Fibroblast of lung (primary cell): ENCODE measurements around the gene CYP2A7. TPM values are rescaled to one million over a fixed set of nuclear protein-coding genes. Genes with fewer than 3 reads are reported as not detected.
A peak's percentile ranks its signal among the peaks of the same experiment; 100 is the strongest.
"Not testable (repeated sequence)": the region's sequence is repeated elsewhere in the genome, so short reads cannot be mapped to it uniquely, and the experiment has no call there.

Experiments
- DNase-seq, 2 donors: peaks; one replicate each; pipeline versions ENCODE4 v3.0.0 to v3.0.0-alpha.2; 2010; ENCODE audit warnings: low read depth in 2 of 2
- H2AFZ ChIP-seq: 2 replicates; pipeline ENCODE4 v1.5.1; 2012; ENCODE audit warnings: low read length, control low read depth, inconsistent platforms
- H3K27ac ChIP-seq: 2 replicates; pipeline ENCODE4 v1.5.1; 2011; ENCODE audit warnings: low read length, control low read depth; ENCODE audit not compliant: insufficient read depth
- H3K27me3 ChIP-seq: 2 replicates; pipeline ENCODE4 v1.5.1; 2011; ENCODE audit warnings: mild to moderate bottlenecking, low read length; ENCODE audit not compliant: control insufficient read depth, insufficient read depth
- H3K36me3 ChIP-seq: 2 replicates; pipeline ENCODE4 v1.5.1; 2011; ENCODE audit warnings: low read length; ENCODE audit not compliant: control insufficient read depth, insufficient read depth
- H3K4me1 ChIP-seq: 2 replicates; pipeline ENCODE4 v1.5.1; 2011; ENCODE audit warnings: low read length; ENCODE audit not compliant: control insufficient read depth, insufficient read depth; ENCODE audit errors: extremely low read depth
- H3K4me2 ChIP-seq: 2 replicates; pipeline ENCODE4 v1.5.1; 2011; ENCODE audit warnings: low read length, control low read depth; ENCODE audit not compliant: insufficient read depth; ENCODE audit errors: extremely low read depth
- H3K4me3 ChIP-seq, 4 experiments: fragments of 200-600 bp in 1 of 4; sonication (generic) in 1 of 4; replicated peaks in 1 of 4; 2 replicates each; pipeline ENCODE4 v1.5.1; 2011 to 2016; ENCODE audit warnings: low read length in 4 of 4, low read depth in 3 of 4, mild to moderate bottlenecking in 3 of 4, control low read depth in 2 of 4, inconsistent platforms in 1 of 4, mixed read lengths in 1 of 4; ENCODE audit not compliant: insufficient read depth in 1 of 4; ENCODE audit errors: control extremely low read depth in 1 of 4
- H3K79me2 ChIP-seq: 2 replicates; pipeline ENCODE4 v1.5.1; 2012; ENCODE audit warnings: mild to moderate bottlenecking, low read length, inconsistent platforms; ENCODE audit not compliant: control insufficient read depth, insufficient read depth
- H3K9ac ChIP-seq: 2 replicates; pipeline ENCODE4 v1.5.1; 2011; ENCODE audit warnings: mild to moderate bottlenecking, low read length, control low read depth; ENCODE audit not compliant: insufficient read depth
- H3K9me3 ChIP-seq: 2 replicates; pipeline ENCODE4 v1.5.1; 2012; ENCODE audit warnings: low read depth, low read length; ENCODE audit not compliant: control insufficient read depth, insufficient read depth
- H4K20me1 ChIP-seq: 2 replicates; pipeline ENCODE4 v1.5.1; 2011; ENCODE audit warnings: low read length; ENCODE audit not compliant: control insufficient read depth, insufficient read depth; ENCODE audit errors: extremely low read depth
- CTCF ChIP-seq, 2 donors: IDR thresholded peaks in 1 of 2; conservative IDR thresholded peaks in 1 of 2; 1 replicate in 1 of 2; 2 replicates in 1 of 2; pipeline ENCODE4 v1.5.1; 2011 to 2012; ENCODE audit warnings: low read length in 2 of 2, control low read depth in 1 of 2, inconsistent platforms in 1 of 2, low read depth in 1 of 2, mild to moderate bottlenecking in 1 of 2
- EZH2 ChIP-seq: IDR thresholded peaks from 2 replicates; pipeline ENCODE4 v1.5.1; 2012; ENCODE audit warnings: low read length, control low read depth, mild to moderate bottlenecking; ENCODE audit errors: missing control alignments
- polyA plus RNA-seq, 2 donors: library from polyadenylated mRNA; depleted of rRNA in 1 of 2; stranded (reverse) in 1 of 2; unstranded in 1 of 2; fragments of >200 nt; gene quantifications; 2 replicates each; pipeline ENCODE4 v1.2.1, GENCODE V29; 2011 to 2012; ENCODE audit warnings: missing spikeins in 1 of 2
- total RNA-seq: library from RNA; depleted of rRNA; stranded (reverse); fragments of >200 nt; gene quantifications from 2 replicates; pipeline ENCODE4 v1.2.1, GENCODE V29; 2014

CYP2A7 gene
- total and polyA plus RNA-seq, 2 donors (not counting 1 experiment from before 2014, with no cell fraction given) = not detected

- Histone ChIP-seq H3K4me3 (no peak overlapping the region), H3K4me2 (no peak overlapping the region), H3K9ac (no peak overlapping the region), H3K4me1 (no peaks in the 10 kb centered on the region), H4K20me1 (no peaks in the 10 kb centered on the region), H3K79me2 (no peaks in the 10 kb centered on the region), H3K27me3 (no peaks in the 10 kb centered on the region), H3K9me3 (no peaks in the 10 kb centered on the region), H3K27ac (no peak overlapping the region), H3K36me3 (no peaks in the 10 kb centered on the region), H2AFZ (no peak overlapping the region)
- DNase-seq = peak in 1 of 2 donors; percentile 53
- TF ChIP-seq EZH2 = no peak
- TF ChIP-seq CTCF (conservative IDR thresholded peaks at IDR 0.05 in 1 of 2, IDR thresholded peaks at IDR 0.05 in 1 of 2; ENCODE audit: low read depth in 1 of 2, low read length in 2 of 2) = no peak
Measured at GRCh38 chr19:40862785-40863184, 19.2 kb downstream of the CYP2A7 start.

DNA sequence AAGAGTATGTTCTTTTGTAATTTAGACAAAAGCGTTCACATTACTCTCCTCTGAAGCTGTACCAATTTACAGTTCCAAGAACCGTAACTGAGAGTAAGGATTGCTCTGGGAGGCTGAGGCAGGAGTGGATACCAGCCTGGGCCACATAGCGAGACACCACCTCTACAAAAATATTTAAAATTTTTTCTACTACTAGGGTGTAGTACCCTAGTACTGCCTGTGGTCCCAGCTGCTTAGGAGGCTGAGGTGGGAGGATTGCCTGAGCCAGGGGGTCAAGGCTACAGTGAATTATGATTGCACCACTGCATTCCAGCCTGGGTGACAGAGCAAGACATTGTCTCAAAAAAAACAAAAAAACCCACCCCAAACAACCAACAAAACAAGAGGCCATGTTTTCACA is 19.7 kb downstream of the CYP2A7 start:
- Histone ChIP-seq H3K27ac (no peak overlapping the region), H3K4me3 (no peak overlapping the region), H3K36me3 (no peaks in the 10 kb centered on the region), H3K79me2 (no peaks in the 10 kb centered on the region), H2AFZ (no peak overlapping the region), H3K27me3 (no peaks in the 10 kb centered on the region), H3K4me2 (no peak overlapping the region), H4K20me1 (no peaks in the 10 kb centered on the region), H3K4me1 (no peaks in the 10 kb centered on the region), H3K9ac (no peak overlapping the region), H3K9me3 (no peaks in the 10 kb centered on the region)
- DNase-seq = no peak
- no peak for TF ChIP-seq CTCF (conservative IDR thresholded peaks at IDR 0.05 in 1 of 2, IDR thresholded peaks at IDR 0.05 in 1 of 2; ENCODE audit: low read depth in 1 of 2, low read length in 2 of 2)
- TF ChIP-seq EZH2 = no peak

DNA sequence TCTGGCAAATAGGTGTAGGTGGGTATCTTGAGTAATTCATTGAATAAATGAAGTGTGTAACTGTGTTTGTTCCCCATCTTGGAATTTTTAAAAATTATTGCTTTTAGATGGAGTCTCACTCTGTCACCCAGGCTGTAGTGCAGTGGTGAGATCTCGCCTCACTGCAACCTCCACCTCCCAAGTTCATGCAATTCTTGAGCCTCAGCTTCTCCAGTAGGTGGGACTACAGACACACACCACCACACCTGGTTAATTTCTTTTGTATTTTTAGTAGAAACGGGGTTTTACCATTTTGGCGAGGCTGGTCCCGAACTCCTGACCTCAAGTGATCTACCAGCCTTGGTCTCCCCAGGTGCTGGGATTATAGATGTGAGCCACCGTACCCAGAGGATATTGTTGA is 23.9 kb downstream of the CYP2A7 start:
- no peak for TF ChIP-seq EZH2
- no peak for TF ChIP-seq CTCF (conservative IDR thresholded peaks at IDR 0.05 in 1 of 2, IDR thresholded peaks at IDR 0.05 in 1 of 2; ENCODE audit: low read depth in 1 of 2, low read length in 2 of 2)
- H2AFZ ChIP-seq = no peak overlapping the region
- no peak for DNase-seq
- no peak overlapping the region for H3K9ac ChIP-seq
- H3K4me3 ChIP-seq = no peak overlapping the region
- H3K27ac ChIP-seq = no peak overlapping the region
- no peaks in the 10 kb centered on the region for H3K4me1 ChIP-seq
- no peaks in the 10 kb centered on the region for H3K36me3 ChIP-seq
- H3K79me2 ChIP-seq = no peaks in the 10 kb centered on the region
- no peaks in the 10 kb centered on the region for H3K27me3 ChIP-seq
- no peaks in the 10 kb centered on the region for H4K20me1 ChIP-seq
- no peaks in the 10 kb centered on the region for H3K9me3 ChIP-seq
- H3K4me2 ChIP-seq = no peak overlapping the region

DNA sequence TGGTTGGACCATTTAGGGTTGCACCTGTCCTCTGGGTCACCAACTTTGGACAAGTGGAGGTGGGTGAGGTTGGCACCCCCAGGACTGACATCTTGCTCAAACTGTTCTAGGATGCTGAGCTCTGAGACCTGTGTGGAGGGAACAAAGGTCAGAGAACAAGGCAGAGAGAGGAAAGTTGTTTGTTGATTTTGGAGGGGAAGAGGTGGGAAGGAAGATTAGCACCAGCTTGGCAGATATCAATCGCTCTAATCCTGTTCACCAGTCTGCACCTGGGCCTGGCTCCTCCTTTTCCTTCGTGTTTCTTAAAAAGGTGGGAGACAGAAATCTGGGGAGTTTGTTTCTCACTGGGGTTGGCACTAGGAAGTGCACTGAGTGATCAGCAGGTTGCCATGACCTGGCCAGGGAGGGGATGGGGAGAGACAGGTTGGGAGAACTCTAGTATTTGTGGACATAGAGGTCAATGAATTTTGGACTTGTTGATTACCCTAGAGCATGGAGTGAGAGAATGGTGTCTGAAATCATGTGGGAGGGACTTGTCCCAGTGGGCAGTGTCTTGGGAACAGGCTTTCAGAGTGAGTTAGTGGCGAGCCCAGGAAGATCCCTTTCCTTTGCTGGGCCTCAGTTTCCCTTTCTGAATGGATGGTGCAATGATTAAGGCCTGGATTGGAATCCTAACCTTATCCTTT is 29.4 kb downstream of the CYP2A7 start:
- DNase-seq, H3K4me1 ChIP-seq, H3K4me3 ChIP-seq, H3K9ac ChIP-seq, H3K36me3 ChIP-seq, H3K79me2 ChIP-seq, H2AFZ ChIP-seq, H3K4me2 ChIP-seq, H3K27me3 ChIP-seq, H3K27ac ChIP-seq, H3K9me3 ChIP-seq, H4K20me1 ChIP-seq: not testable (repeated sequence)

DNA sequence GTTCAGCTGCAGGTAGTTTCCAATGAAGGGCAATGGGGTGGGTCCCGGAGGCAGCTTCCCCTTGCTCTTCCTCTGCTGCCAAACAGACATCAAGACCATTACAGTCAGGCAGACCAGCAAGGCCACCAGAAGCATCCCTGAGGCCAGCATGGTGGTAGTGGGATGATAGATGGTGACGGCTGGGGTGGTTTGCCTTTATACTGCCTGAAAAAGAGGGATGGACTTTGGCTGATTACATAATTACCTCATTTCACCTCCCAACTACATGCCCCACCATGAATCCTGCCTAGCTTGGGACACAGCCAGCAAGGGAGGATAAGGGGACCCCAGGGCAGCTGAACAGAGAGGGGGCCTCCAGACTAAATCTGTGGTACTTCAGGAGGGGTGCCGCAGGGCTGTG is 31.8 kb downstream of the CYP2A7 start, which contains the start of gene CYP2A6:
CYP2A6 (minus strand) TSS at position 171 of the 400 bp plus-strand sequence; CDS start at position 150, 21 bp downstream.
- not testable (repeated sequence) for H3K27ac ChIP-seq, H3K36me3 ChIP-seq, H3K27me3 ChIP-seq, H4K20me1 ChIP-seq, H3K9me3 ChIP-seq, H3K4me3 ChIP-seq, H3K4me1 ChIP-seq, H3K9ac ChIP-seq, H3K4me2 ChIP-seq, H3K79me2 ChIP-seq, H2AFZ ChIP-seq, DNase-seq
